Fibroblast of mammary gland (primary cell): ENCODE measurements around the gene PLPP4.

ENCODE experiments used
- DNase-seq: peaks from one replicate; pipeline ENCODE4 v3.0.0-alpha.2; 2010; ENCODE audit warnings: low read depth
- H3K4me3 ChIP-seq: 2 replicates; pipeline ENCODE4 v1.5.1; 2011; ENCODE audit warnings: low read depth, mild to moderate bottlenecking, low read length, moderate library complexity; ENCODE audit not compliant: control insufficient read depth
- TF ChIP-seq, protein P1 (sequence below): conservative IDR thresholded peaks from 2 replicates; pipeline ENCODE4 v1.5.1; 2011; ENCODE audit warnings: low read depth, low read length, inconsistent platforms; ENCODE audit not compliant: control insufficient read depth, insufficient read depth

Gene PLPP4

DNA sequence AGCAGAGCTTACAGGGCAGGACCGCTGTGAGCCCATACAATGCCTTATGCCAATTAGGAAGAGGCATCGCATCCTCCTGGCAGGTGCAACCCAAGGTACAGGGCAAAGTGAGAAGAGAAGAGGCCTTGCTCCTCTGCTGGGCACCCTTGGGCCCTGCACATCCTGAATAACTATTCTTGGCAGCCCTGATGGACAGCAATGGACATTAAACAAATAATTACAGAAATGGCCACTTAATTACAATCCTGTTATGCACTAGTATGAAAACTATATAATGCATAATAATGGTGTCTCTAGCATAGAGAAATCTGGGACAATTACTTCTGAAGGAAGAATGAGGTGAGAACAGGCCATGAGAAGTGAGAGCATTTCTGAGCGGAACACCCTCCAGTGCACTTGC is 83.5 kb downstream of the PLPP4 start:
- H3K4me3 ChIP-seq, result no peak overlapping the region
- DNase-seq, result no peak

DNA sequence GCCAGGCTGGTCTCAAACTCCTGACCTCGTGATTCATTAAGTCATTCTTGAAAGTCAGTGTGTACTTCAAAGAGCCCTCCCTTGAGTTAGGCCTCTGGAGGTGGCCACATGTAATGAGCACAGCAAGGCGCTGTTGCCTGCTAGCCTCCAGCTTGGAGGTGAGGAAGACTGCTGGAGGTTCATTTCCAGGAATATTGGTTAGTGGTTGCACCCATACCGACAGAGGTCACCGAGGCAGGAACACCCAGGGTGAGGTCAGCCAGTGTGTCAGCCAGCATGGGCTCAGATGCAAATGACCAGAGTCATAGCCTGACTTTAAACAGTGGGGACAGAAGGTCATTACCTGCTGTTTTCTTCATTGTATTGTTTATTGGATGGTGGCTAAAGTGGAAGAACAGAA is 85.0 kb downstream of the PLPP4 start:
- TF ChIP-seq, protein P1, sequence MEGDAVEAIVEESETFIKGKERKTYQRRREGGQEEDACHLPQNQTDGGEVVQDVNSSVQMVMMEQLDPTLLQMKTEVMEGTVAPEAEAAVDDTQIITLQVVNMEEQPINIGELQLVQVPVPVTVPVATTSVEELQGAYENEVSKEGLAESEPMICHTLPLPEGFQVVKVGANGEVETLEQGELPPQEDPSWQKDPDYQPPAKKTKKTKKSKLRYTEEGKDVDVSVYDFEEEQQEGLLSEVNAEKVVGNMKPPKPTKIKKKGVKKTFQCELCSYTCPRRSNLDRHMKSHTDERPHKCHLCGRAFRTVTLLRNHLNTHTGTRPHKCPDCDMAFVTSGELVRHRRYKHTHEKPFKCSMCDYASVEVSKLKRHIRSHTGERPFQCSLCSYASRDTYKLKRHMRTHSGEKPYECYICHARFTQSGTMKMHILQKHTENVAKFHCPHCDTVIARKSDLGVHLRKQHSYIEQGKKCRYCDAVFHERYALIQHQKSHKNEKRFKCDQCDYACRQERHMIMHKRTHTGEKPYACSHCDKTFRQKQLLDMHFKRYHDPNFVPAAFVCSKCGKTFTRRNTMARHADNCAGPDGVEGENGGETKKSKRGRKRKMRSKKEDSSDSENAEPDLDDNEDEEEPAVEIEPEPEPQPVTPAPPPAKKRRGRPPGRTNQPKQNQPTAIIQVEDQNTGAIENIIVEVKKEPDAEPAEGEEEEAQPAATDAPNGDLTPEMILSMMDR, result no peak
- no peak for DNase-seq
- H3K4me3 ChIP-seq, result no peak overlapping the region

More for the DNA sequence above, 83.5 kb downstream of the PLPP4 start:
- TF ChIP-seq, protein P1, result no peak

DNA sequence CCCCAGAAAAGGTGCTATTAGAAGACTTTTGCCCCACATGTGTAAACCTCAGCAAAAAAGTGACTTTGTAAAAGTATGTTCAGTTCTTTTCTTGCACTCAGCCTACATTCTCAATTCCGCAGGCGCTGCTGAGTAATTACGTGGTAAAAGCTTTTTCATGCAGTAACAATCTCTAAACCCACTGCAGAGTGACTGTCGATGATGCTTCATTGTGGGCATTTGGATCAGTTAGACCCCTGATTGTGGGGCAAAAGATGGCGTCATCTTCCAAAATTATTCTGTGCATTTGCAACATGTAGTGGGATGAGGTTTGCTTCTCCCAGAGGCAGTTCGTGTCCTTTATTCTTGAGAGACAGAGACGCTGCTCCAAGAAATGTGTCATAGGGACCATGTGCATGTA is 85.6 kb downstream of the PLPP4 start:
- DNase-seq, result no peak

DNA sequence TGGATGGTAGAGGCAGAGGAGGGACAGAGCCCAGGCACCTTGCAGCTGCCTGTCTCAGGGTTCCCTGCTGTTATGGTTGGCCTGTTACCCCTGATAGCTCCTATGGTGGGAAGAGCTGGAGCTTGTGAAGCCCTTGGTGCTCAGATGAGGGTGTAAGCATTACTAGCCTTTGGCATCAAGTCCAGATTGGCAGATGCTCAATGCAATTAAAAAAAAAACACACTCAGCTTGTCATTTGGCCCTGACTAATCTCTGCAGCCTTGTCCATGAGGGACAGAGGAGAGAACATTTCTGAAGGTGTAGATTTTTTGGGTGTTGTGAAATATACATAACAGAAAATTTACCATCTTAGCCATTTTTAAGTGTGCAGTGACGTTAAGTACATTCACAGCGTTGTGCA is 86.3 kb downstream of the PLPP4 start:
- no peak overlapping the region for H3K4me3 ChIP-seq
- DNase-seq, result no peak
- TF ChIP-seq, protein P1, result no peak

More for the DNA sequence above, 85.6 kb downstream of the PLPP4 start:
- no peak overlapping the region for H3K4me3 ChIP-seq
- TF ChIP-seq, protein P1, result no peak

DNA sequence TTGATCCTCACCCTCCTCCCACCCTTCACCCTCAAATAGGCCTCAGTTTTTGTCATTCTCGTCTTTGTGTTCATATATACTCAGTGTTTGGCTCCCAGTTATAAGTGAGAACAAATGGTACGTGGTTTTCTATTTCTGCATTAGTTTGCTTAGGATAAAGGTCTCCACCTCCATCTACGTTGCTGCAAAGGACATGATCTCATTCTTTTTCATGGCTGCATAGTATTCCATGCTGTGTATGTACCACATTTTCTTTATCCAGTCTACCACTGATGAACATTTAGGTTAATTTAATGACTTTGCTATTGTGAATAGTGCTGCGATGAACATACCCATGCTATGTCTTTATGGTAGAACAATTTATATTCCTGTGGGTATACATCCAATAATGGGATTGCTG is 91.2 kb downstream of the PLPP4 start:
- DNase-seq, result no peak
- H3K4me3 ChIP-seq, result no peak overlapping the region
- TF ChIP-seq, protein P1, result no peak

DNA sequence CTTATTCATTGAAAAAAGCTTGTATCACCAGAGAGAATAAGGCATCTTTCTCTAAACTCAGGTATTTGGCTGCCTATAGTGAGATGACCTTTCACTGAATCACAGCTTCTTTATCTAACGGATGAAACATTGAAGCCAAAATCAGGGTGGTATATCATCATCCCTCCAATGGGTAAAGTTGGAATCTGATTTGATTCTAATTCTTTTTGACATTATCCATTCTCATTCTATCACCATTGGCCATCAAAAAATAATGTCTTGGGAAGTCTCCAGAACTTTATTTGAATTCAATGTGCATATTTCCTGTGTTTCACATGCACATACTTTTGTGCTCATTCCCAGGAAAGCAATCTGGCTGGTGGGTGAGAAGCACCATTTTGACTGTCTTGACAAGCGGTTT is 95.2 kb downstream of the PLPP4 start:
- no peak for DNase-seq
- no peak overlapping the region for H3K4me3 ChIP-seq
- TF ChIP-seq, protein P1, result no peak

DNA sequence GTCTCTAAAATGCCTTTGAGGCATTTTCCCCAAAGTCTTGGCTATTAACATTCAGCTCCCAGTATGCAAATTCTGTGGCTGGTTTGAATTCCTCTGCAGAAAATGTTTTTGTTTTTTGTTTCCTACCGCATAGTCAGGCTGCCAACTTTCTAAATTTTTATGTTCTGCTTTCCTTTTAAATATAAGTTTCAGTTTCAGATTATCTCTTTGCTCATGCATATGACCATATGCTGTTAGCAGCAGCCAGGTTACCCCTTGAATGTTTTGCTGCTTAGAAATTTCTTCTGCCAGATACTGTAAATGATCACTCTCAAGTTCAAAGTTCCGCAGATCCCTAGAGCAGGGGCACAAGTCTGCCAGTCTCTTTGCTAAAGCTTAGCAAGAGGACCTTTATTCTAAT is 96.9 kb downstream of the PLPP4 start:
- no peak overlapping the region for H3K4me3 ChIP-seq
- TF ChIP-seq, protein P1, result no peak
- DNase-seq, result no peak
